ENCODE measurements around the gene PDZD7.
"Not testable (repeated sequence)": the region's sequence is repeated elsewhere in the genome, so short reads cannot be mapped to it uniquely, and the experiment has no call there.

PDZD7 gene

DNA sequence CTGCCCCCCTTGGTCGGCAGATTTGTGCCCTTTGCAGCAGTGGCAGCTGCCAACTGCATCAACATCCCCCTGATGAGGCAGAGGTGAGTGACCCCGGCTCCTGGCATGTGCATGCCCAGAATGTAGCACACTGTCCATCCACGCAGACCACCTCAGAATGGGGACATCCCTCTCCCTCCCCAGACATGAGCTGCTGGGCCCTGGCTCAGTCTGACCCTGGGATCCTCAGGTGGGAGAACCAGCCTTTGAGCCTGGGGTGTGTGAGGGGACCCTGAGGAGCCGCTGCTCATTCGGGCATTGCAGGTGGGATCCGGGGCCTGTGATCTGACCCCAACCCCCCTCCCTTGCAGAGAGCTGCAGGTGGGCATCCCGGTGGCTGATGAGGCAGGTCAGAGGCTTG is 5.8 kb upstream of the PDZD7 start:
- no peak for DNase-seq

DNA sequence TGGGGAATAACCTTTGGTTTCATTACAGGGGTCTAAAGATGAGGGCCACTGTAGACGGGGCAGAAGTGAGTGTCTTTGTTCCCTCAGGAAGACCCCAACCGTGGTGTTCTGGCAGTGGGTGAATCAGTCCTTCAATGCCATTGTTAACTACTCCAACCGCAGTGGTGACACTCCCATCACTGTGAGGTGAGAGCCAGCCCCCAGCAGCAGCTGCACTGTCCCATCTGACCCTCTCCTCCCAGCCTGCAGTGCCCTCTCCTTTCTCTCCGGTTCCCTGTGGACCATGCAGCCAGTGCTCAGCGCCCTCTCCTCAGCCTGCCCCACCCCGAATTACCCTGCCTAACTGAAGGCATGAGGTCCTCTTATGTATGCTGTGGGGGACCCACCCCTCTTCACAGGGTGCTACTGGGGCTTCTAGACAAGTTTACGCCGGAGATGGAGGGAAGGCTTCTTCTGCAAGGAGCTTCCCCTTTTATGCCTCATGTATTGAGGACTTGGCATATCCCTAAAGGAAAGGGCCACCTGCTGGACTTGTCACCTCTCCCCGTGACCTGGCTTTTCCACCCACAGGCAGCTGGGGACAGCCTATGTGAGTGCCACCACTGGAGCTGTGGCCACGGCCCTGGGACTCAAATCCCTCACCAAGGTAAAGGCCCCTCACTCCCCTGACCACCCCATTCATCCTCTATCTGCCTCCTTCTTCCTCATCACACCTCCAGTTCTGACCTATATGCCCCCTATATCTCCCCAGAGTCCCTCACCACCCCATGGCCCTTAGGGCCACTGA is 5.2 kb upstream of the PDZD7 start:
- no peak for DNase-seq

DNA sequence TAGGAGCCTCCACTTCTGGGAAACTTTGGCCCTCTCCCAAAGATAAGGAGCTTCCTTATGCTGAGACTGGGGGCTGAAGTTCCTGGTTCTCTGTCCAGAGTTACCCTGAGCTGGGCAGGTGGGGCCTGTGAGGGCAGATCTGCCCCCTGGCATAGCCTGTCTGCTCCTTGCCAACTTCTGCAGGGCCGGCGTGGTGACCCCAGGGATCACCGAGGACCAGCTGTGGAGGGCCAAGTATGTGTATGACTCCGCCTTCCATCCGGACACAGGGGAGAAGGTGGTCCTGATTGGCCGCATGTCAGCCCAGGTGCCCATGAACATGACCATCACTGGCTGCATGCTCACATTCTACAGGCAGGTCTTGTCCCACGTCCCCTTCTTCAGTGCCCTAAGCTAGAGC is 4.4 kb upstream of the PDZD7 start:
- DNase-seq = no peak

DNA sequence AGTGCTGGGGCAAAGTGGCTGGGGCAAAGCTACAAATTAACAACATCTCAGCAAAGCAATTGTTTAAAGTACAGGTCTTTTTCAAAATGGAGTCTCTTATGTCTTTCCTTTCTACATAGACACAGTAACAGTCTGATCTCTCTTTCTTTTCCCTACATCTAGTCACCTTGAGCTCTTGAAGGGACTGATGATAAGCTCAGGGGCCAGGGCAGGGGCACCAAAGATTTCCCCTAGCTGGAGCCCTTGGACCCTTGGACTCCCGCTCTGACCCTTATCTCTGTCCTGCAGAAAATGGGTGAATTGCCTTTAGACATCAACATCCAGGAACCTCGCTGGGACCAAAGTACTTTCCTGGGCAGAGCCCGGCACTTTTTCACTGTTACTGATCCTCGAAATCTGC is 3.5 kb upstream of the PDZD7 start:
- not testable (repeated sequence) for DNase-seq

DNA sequence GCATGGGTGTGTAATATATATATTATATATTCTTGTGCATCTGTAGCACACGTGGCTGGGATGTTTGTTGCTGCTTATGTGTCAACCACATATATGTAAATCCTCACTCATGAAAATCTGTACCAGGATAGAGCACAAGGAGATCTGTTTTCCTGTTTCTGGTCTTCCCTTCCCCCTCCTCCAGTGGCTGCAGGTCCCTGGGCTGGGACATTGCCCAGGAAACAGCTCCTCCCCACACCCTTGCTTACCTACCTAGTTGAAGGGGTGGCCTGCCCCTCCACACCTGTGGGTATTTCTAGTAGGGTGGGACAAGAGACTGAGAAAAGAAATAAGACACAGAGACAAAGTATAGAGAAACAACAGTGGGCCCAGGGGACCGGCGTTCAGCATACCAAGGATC is 2.3 kb upstream of the PDZD7 start:
- DNase-seq = no peak

DNA sequence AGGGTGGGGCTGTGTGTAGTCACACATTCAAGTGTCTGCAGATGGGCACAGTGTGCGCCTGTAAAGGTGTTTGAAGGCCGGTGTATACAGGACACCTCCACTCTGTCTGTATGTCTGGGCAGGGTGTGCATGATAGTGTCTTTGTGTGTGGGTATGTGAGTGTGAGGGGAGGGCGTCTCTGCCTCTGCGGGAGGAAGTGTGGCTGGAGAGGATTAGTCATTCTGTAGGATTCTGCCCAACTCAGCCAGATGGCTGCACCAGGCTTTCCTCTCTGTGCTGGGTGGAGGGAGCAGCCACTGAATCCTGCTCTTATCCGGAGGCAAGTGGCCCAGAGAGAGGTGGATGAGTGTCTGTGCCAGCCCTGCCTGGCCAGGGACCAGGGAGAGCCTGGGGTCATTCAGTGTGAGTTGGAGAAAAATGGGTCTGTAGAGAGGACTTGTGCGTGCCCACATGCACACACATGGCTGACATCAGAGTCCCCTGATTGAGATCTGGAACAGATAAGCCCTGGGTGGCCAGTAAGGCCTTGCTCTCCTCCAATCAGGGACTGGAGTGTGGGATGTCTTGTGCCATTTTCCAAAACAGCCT is 1.8 kb upstream of the PDZD7 start:
- DNase-seq = peak; percentile 88

DNA sequence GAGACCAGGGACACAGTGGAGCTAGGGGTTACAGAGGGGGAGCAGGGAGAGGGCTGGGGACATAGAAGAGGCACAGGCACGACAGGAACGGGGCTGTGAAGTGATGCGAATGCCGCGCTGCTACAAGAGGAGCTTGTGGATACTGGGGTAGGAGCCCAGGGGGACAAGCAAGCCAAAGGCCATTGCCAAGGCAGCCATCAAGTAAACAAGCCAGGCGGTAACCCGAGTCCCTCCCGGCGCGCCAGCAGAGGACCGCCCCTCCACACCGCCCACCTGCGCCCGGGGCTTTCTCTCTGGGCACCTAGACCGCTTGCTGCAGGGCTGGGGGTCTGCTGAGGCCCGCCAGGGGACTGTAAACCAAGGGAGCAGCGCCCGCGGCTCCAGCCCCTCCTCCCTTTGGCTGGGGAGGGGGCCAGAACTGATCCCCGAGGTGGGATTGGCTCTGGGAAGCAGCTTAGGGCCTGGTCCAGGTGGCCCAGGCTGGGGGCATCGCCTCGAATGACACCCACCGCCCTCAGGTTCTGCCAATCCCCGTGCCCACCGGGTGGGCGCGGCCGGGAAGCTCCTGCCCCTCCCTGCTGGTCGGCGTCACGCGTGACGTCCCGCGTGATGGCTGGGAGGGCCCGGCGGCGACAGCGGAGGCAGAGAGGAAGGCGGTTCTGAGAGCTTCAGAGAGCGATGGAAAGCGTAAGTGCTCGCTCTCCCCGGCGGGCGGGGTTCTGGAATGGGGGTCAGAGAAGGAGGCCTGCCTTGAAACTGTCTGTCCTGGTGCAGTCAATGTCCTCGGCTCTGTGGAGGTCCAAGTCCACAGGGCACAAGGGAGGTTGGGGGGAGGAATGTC is 1.1 kb upstream of the PDZD7 start:
- peak; percentile 55 for DNase-seq

DNA sequence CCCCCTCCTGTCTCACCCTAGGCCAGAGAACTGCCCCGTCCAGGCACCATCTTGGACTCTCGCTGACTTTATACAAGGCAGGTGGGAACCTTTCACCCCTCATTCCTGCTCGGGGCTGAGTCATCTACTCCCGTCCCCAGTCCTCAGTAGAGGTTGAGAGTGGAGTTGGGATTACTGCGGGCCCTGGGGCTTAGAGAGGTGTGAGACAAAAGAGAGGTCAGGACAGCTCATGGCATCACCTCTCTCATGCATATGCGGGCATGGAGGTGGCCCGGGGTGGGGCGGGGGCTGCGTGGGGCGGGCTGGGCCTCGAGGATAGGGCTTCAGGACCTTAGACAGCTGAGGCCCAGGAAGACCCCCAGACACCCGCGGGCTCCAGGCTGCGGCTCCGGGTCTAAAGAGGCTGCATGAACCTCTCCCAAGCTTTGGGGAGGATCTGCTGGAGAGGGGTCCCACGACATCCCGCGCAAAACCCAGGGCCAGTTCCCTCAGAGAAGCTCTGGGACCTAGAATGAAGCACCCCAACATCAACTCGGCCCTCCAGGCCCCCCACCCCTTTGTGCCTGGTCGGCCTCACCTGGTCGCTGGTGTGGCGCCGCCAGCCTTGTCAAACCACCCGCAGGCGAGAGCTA is 317 bp downstream of the PDZD7 start:
- DNase-seq = no peak

DNA sequence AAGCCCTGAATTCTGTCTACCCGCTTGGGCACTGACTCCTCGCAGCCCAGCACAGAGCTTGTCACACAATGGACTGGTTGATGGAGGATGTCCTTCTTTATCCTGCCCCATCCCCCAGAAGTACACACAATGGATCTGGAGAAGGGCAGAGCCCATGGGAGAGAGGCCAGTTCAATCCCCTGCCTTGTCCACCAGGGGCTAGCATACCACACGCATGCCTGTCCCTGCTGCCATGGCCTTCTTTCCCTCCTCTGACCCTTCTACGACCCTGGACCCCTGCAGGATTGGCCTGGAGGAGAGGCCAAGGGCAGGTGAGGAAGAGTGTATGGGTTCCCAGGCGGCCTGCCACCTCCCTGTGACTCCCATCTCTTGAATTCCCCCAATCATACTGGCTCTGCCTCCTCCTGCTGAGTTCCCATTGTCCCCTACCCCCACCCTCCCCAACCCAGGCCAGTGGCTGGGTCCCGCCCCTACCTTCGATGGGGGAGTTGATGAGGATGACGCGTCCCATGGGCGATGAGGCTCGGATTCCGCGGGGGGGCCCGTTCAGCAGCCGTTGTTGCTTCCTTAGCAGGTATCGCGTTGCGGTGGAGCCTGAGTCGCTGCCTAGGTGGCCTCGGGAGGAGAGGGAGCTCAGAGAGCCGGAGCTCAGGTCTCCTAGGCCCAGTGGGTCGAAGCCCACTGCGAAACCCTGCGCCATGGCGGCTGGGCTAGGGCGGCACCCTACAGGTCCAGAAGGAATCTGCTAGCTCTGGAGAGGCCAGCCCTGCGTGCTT is 1.2 kb downstream of the PDZD7 start:
- no peak for DNase-seq

DNA sequence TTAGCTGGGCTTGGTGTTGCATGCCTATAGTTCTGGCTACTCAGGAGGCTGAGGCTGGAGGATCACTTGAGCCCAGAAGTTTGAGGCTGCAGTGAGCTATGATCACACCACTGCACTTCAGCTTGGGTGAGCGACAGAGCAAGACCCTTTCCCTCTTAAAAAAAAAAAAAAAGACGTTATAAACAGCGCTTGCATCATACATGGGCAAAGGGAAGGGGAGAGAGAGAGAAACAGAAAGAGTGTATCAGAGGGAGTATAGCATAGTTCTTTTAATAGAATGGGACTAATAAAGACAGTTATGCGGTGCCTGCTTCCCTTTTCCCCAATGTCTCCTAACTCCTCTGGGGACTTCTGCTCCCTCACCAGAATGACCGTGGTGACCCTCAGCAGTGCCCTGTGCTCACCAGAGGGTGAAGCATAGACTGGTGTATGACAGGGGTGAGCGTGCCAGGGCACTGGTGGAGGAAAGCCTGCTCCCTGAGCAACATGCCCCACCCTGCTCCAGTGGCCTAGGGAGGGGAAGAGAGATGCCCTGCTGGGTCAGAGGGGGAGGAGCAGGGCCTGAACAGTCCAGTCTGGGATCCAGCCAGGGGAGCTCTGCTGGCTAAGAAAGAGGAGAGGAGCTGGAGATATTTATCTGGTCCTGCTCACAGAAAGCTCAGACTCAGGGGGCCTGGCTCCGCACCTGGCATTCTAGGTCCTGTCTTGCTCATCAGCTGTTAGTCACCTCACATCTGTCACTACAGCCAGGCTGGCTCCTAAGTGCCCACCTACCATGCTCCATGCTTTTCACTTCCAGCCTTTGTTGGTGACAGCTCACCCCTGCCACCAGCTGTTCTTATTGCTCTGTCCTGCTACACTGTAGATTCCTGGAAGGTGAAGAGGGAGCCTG is 2.2 kb downstream of the PDZD7 start:
- DNase-seq = no peak

DNA sequence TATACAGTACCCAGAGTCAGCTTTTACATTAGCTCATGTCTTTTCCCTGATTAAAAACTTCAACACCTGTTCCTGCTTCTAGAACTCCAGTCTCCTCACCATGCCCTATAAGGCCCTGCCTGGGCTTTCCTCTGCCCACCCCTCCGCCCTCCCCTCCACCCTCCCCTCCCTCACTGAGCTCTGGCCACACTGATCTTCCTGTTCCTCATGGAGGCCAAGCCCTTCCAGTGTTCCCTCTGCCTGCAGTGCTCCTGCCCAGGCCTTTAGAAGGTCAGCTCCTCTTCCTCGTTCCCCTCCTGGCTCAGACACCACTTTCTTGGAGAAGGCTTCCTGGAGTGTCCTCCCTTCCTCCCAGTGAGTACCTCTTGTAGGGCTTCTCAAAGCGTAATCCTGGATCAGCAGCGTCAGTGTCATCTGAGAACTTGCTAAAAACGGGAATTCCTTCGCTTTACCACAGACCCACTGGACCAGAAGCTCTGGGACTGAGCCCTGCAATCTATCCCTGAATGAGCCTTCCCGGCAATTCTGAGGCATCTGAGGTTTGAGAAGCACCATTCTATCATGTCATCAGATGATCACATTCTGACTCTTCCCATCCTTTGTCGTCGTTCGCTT is 3.7 kb downstream of the PDZD7 start:
- DNase-seq = no peak

DNA sequence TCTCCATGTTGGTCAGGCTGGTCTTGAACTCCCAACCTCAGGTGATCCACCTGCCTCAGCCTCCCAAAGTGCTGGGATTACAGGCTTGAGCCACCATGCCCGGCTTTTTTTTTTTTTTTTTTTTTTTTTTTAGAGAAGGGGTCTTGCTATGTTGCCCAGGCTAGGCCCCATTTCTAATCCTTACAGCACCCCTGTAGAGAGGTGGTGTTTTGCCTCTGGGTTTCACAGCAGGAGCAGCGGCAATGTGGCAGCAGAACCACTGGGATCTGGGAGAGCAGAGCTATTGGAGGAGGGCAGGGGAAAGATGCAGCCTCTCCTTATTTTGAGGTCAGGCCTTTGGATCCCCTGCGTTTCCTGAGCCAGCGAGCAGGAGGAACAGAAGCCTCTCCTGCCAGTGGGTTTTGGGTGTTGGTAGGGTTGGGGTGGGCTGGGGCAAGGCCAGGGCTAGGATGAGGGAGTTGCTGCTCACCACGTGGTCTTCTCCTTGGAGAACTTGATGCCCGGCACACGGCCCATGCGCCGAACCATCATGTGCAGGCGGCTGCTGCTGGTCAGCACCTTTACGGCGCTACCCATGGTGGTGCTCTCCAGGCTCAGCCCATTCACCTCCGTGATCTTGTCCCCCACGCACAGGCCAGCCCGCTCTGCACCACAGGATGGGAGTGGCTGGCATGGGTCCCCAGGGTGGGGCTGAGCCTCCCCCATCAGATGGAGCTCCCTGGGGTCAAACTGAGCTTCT is 7.8 kb downstream of the PDZD7 start:
- no peak for DNase-seq

DNA sequence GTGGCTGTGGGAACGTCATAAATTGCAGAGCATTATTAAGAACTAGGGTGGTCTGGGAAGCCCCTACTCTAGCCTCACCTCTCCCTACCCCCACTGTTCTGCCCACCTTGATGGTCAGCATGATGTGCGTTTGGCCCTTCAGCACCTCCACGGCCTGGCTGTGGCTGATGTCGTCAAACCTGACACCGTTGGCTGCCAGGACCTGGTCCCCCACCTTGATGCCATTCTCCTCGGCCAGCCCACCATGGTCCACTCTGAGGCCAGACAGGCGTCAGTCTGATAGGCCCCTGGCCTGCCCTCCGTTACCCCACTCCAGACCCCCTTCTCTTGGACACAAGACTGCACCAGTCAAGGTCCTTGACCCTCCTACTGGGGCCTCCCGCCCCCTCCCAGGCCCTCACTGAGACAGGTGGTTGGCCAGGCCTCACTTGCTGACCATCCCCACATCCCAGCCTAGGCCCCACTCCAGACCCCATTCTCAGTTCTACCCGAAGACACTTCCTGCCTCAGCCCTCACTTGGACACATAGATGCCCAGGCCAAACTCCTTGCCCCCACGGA is 9.2 kb downstream of the PDZD7 start:
- DNase-seq = no peak

DNA sequence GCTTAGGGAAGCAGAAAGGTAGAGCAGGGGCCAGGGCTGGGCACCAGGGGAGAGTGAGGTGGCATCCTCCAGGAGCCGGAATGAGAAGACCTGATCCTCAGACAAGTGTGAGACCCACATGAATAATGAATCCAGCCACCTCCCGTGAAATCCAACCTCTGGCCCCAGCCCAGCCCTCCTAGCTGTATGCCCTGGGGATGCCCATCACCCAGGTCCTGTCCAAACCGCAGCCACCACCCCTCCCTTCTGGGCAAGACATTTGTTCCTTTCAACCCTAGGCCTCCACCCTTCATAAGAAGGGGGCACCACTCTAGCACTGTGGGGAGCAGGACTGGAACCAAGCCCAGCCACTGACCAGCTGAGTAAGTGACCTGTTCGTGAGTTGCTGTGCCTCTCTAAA is 9.7 kb downstream of the PDZD7 start:
- no peak for DNase-seq

DNA sequence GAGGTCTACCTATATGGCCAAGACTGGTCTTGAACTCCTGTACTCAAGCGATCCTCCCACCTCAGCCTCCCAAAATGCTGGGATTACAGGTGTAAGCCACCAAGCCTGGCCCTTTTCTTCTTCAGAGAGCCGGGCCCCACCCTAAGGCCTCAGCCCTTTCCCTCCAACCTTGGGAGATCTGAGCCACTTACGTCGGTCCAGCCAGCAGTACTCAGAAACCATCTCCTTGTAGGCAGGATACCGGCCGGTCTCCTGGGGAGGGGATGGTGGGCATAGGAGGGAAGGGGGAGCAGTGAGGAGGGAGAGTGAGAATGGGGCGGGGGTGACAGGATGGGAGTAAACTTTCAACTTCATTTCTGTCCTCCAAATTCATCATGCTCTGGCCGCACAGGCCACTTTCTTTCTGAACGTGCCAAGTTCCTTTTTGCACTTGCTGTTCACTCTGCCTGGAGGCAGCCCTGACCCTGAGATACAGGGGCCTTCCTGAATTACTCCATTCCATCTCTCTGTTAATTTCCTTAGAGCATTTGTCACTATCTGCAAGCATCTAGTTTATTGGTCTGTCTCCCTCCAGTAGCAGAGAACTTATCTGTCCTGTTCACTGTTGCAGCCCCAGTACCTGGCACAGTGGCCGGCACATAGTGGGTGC is 10.4 kb downstream of the PDZD7 start:
- DNase-seq = no peak

DNA sequence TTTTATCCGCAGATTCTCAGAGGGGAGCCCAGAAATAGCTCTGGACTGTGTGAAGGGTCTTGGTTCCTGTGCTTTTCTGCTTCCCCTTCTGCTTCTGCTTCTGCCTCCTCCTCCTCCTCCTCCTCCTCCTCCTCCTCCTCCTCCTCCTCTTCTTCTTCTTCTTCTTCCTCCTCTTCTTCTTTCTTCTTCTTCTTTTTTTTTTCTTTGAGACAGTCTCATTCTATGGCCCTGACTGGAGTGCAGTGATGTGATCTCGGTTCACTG is 11.6 kb downstream of the PDZD7 start:
- no peak for DNase-seq

DNA sequence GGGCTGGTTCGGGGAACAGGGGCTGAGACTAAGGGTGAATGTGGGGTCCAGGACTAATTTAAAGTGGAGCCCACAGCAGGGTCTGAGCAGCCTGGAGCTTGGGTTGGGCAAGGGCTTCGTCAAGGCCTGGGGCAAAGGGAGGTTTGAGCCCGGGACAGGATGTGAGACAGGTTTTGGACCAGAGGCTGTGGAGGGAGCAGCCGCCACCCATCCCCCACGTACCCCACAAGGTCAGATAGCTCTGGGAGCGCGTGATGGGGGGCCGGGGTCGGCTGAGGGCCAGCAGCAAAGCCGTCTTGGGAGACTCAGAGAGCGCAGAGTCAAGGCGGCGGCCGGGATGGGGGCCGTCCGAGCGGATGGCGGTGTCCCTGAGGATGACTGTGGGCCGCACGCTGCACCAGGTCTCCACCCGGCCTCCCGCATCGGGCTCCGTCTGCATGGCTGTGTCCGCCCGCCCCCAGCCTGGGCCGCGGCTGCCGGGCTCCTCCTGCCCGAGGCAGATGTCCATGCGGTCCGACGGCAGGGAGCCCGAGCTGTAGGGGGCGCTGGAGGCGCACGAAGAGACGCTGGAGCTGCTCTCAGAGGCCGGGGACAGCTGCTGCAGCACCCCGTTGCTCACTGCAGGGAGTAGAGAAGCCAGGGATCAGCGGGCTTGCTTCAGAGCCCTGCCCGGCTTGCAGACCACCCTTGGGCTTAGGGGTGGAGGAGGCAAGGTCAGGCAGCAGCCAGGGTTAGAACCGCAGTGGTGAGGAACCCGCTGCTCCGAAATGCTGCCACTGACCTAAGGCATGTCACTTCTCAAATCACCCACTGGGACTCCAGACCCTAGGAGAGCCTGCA is 12.1 kb downstream of the PDZD7 start:
- DNase-seq = peak; percentile 82

DNA sequence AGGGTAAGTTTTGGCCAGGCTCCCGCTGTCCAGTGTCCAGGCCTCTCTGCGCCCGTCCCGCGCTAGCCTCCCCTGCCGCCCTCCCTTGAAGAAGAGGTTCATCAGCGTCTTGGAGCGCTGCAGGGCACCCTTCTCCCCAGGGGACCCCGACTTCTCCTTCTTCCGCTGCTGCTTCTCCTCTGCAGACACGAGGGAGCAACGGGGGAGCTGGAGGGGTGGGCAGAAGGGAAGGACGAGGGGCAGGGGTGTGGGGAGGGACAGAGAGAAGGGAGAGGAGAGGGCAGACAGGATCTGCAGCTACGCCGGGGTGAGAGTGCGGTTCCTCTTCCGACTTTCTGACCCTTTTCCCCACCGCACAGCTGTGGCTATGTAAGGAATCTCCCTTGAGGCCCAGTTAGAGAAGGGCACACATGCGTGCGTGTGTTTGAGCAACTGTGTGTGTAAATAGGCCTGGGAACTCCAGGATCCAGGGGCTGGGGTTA is 12.8 kb downstream of the PDZD7 start:
- no peak for DNase-seq

DNA sequence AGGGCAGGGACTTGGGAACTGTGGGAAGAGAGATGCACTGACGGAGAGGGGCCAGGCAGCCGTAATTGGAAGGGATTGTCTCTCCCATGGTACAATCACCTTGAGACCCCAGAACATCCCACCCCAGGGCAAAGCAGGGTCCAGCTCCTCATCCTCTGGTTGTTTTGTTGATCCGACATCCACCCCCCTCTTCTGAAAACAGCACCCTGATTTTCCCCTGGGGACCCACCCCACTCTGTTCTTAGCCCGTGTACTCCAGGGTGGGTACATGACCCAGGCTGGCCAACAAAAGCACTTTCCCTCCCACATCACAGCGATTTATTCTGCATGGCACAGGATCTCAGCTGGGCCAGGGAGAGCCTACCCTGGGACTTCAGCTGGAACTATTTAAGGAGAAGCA is 14.1 kb downstream of the PDZD7 start:
- no peak for DNase-seq

All from HCEC 1CT (cell line).